PC-3 (cell line): ENCODE measurements around the gene SPOPL. TPM values are rescaled to one million over a fixed set of nuclear protein-coding genes. Genes with fewer than 3 reads are reported as not detected.
A peak's percentile ranks its signal among the peaks of the same experiment; 100 is the strongest.
"Not testable (repeated sequence)": the region's sequence is repeated elsewhere in the genome, so short reads cannot be mapped to it uniquely, and the experiment has no call there.

ENCODE experiments used
- ATAC-seq: fragments of 200-7000 bp; cut with Tn5 transposase; 2 replicates; pipeline ENCODE4 v1.9.1; 2020; ENCODE audit warnings: mild to moderate bottlenecking, moderate library complexity
- BruUV-seq: library from RNA; stranded (reverse); fragments of 400-500 nt; replicated peaks from 2 replicates; lab custom pipeline; 2021; lab: Mats Ljungman, UMichigan
- CTCF ChIA-PET: fragments of 300-600 bp; sonication (Branson Sonifier 250); formaldehyde crosslinking; loops from one replicate; lab custom pipeline; 2022; ENCODE audit warnings: antibody characterized with exemption; lab: Charles Lee
- POLR2A ChIA-PET: fragments of 300-600 bp; sonication (Branson Sonifier 250); formaldehyde crosslinking; loops from one replicate; lab custom pipeline; 2022; ENCODE audit warnings: antibody characterized with exemption; ENCODE audit not compliant: unreplicated experiment; lab: Charles Lee
- DNase-seq: peaks from one replicate; pipeline ENCODE4 v3.0.0-alpha.2; 2015
- H2AFZ ChIP-seq: fragments of 300-600 bp; sonication (generic); 2 replicates; pipeline ENCODE4 v1.6.0; 2016; ENCODE audit warnings: antibody characterized with exemption, low read length
- H3F3A ChIP-seq: fragments of 300-600 bp; sonication (generic); one replicate; pipeline ENCODE4 v1.6.0; 2017; ENCODE audit warnings: antibody characterized with exemption, low read length, control low read depth, mild to moderate bottlenecking; ENCODE audit not compliant: unreplicated experiment
- H3K27ac ChIP-seq: fragments of 300-600 bp; sonication (generic); 2 replicates; pipeline ENCODE4 v1.5.1; 2016; ENCODE audit warnings: mild to moderate bottlenecking, low read length
- H3K27me3 ChIP-seq: fragments of 300-600 bp; sonication (generic); 2 replicates; pipeline ENCODE4 v1.6.1; 2016; ENCODE audit warnings: low read length, mixed read lengths
- H3K36me3 ChIP-seq: fragments of 300-600 bp; sonication (generic); 2 replicates; pipeline ENCODE4 v1.6.1; 2016; ENCODE audit warnings: low read depth, mixed run types, low read length, mixed read lengths
- H3K4me1 ChIP-seq: fragments of 300-600 bp; sonication (generic); 2 replicates; pipeline ENCODE4 v1.5.1; 2016; ENCODE audit warnings: low read length; ENCODE audit not compliant: insufficient read depth
- H3K4me2 ChIP-seq: fragments of 300-600 bp; sonication (generic); 2 replicates; pipeline ENCODE4 v1.6.0; 2016; ENCODE audit warnings: low read length
- H3K4me3 ChIP-seq: fragments of 300-600 bp; sonication (generic); 2 replicates; pipeline ENCODE4 v1.5.1; 2016; ENCODE audit warnings: mild to moderate bottlenecking, low read length, mixed read lengths
- H3K79me2 ChIP-seq: fragments of 300-600 bp; sonication (generic); 2 replicates; pipeline ENCODE4 v1.6.1; 2017; ENCODE audit warnings: low read length, mixed read lengths
- H3K9ac ChIP-seq: fragments of 300-600 bp; sonication (generic); 2 replicates; pipeline ENCODE4 v1.6.0; 2016; ENCODE audit warnings: mild to moderate bottlenecking, low read length
- H3K9me2 ChIP-seq: fragments of 300-600 bp; sonication (generic); replicated peaks from 2 replicates; pipeline ENCODE4 v1.6.1; 2016; ENCODE audit warnings: mixed run types, low read length, mixed read lengths
- H3K9me3 ChIP-seq: fragments of 300-600 bp; sonication (generic); 2 replicates; pipeline ENCODE4 v1.6.1; 2016; ENCODE audit warnings: low read length, mixed read lengths
- H4K20me1 ChIP-seq: fragments of 300-600 bp; sonication (generic); 2 replicates; pipeline ENCODE4 v1.6.1; 2016; ENCODE audit warnings: low read length, mixed read lengths
- EZH2 ChIP-seq: fragments of 300-600 bp; sonication (generic); IDR thresholded peaks from one replicate; pipeline ENCODE4 v1.6.1; 2017; ENCODE audit warnings: antibody characterized with exemption, mild to moderate bottlenecking, low read length; ENCODE audit not compliant: unreplicated experiment
- EZH2phosphoT487 ChIP-seq: fragments of 300-600 bp; sonication (generic); IDR thresholded peaks from 2 replicates; pipeline ENCODE4 v1.6.1; 2018; ENCODE audit warnings: mild to moderate bottlenecking, antibody characterized with exemption, low read length, borderline replicate concordance
- intact Hi-C: fragments of 100-400 bp; cut with micrococcal nuclease; formaldehyde crosslinking; loops from 2 replicates; pipeline ENCODE4 v1.9.0; 2023
- total RNA-seq: library from RNA; depleted of rRNA; stranded (reverse); fragments of >200 nt; gene quantifications from 2 replicates; pipeline ENCODE4 v1.2.3, GENCODE V29; 2014
- TF ChIP-seq, protein P1 (sequence below): fragments of 300-600 bp; sonication (generic); conservative IDR thresholded peaks from 2 replicates; pipeline ENCODE4 v1.5.1; 2017; ENCODE audit warnings: antibody characterized with exemption, low read depth, mild to moderate bottlenecking, low read length

SPOPL gene
- total RNA-seq, 1 experiment from 2014 or later = 10.2 TPM

DNA sequence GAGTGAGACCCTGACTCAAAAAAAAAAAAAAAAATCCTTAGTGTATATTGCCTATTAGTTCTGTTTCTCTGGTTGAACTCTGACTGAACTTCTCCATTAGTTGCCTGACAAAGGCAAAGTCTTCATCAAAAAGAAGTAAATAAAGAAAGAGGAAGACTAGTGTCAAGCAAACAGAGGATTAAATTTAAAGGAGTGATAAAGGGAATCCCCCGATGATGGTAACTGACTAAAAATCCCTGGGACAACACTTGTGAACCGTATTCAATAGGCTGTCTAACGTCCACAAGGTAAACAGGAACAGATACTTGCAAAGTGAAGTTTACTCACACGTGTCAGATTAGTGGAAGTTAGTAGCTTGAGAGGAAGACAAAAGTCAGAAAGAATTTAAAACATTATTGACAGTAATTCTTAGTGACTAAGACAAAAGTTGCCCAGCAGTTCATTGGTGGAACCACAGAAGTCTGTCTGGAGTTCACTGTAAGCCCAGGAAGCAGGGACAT lies 26.2 kb upstream of the SPOPL start:
- no peaks in the 10 kb centered on the region for H3K9me2 ChIP-seq
- H3K4me3 ChIP-seq = no peak overlapping the region
- DNase-seq = peak; percentile 41
- no peaks in the 10 kb centered on the region for H3K36me3 ChIP-seq
- no peaks in the 10 kb centered on the region for H3K27me3 ChIP-seq
- no peak for ATAC-seq
- no peak overlapping the region for H3K27ac ChIP-seq
- TF ChIP-seq, protein P1, sequence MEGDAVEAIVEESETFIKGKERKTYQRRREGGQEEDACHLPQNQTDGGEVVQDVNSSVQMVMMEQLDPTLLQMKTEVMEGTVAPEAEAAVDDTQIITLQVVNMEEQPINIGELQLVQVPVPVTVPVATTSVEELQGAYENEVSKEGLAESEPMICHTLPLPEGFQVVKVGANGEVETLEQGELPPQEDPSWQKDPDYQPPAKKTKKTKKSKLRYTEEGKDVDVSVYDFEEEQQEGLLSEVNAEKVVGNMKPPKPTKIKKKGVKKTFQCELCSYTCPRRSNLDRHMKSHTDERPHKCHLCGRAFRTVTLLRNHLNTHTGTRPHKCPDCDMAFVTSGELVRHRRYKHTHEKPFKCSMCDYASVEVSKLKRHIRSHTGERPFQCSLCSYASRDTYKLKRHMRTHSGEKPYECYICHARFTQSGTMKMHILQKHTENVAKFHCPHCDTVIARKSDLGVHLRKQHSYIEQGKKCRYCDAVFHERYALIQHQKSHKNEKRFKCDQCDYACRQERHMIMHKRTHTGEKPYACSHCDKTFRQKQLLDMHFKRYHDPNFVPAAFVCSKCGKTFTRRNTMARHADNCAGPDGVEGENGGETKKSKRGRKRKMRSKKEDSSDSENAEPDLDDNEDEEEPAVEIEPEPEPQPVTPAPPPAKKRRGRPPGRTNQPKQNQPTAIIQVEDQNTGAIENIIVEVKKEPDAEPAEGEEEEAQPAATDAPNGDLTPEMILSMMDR = no peak
- TF ChIP-seq EZH2phosphoT487 (no peak), EZH2 (no peak)
- no peaks in the 10 kb centered on the region for H3K9me3 ChIP-seq
- no peak overlapping the region for H3K4me2 ChIP-seq
- H4K20me1 ChIP-seq = no peaks in the 10 kb centered on the region
- H3K9ac ChIP-seq = no peak overlapping the region
- no peak overlapping the region for H2AFZ ChIP-seq
- CTCF ChIA-PET = no interaction called here
- peaks cover 14% of the 10 kb centered on the region for H3K4me1 ChIP-seq
- intact Hi-C loops = no loop called here
- no peaks in the 10 kb centered on the region for H3F3A ChIP-seq
- POLR2A ChIA-PET = no interaction called here
- no peaks in the 10 kb centered on the region for H3K79me2 ChIP-seq
- BruUV-seq = no TSS peak

DNA sequence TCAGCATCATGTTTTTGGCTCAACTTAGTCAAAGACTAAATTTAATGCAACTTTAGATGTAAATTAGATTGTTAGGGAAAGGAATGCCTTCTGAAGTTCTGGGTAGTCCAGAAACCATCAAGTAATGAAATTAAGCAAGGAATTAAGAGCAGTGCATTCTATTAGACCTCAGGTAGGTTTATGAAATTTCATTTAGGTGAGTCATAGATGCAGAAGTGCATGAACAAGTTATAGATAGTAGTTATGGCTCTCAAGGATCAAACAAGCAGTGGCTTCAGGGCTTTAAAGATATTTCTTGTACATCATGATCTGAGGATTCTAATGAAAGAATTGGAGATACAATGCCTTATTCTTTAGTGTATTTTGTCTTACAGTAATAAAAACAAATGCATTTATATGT lies 25.4 kb upstream of the SPOPL start:
- intact Hi-C loops = no loop called here
- no peak overlapping the region for H3K4me2 ChIP-seq
- no peak overlapping the region for H3K4me3 ChIP-seq
- no peaks in the 10 kb centered on the region for H3K27me3 ChIP-seq
- no peaks in the 10 kb centered on the region for H3K9me3 ChIP-seq
- CTCF ChIA-PET = no interaction called here
- no peaks in the 10 kb centered on the region for H3F3A ChIP-seq
- H3K36me3 ChIP-seq = no peaks in the 10 kb centered on the region
- DNase-seq (peak; percentile 49), ATAC-seq (peak; percentile 62; the same call in 1 of the 2 replicates)
- no peaks in the 10 kb centered on the region for H4K20me1 ChIP-seq
- H3K79me2 ChIP-seq = no peaks in the 10 kb centered on the region
- no peaks in the 10 kb centered on the region for H3K9me2 ChIP-seq
- H3K4me1 ChIP-seq = peaks cover 14% of the 10 kb centered on the region
- H3K27ac ChIP-seq = no peak overlapping the region
- no TSS peak for BruUV-seq
- H2AFZ ChIP-seq = no peak overlapping the region
- TF ChIP-seq EZH2 (no peak), EZH2phosphoT487 (no peak)
- TF ChIP-seq, protein P1 = no peak
- no peak overlapping the region for H3K9ac ChIP-seq
- POLR2A ChIA-PET = no interaction called here

DNA sequence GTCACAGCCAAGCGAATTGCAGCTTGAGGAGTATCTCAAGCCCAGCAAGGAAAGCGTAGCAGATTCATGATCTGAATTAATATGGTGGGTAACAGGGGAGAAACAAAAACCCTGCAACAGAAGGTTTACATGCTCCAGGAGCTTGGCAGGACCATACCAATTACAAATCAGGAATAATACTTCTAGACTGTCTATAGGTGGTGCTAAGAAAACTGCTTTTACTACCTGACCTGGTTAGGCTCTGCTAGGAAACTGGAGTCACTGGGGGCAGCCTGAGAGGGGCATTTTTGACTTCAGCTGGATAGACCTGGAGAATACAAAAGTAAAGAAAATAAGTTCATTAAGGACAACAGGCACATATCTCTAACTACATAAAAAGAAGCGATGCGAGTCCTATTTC lies 24.6 kb upstream of the SPOPL start:
- intact Hi-C loops = no loop called here
- H3K9ac ChIP-seq = no peak overlapping the region
- no peaks in the 10 kb centered on the region for H3K9me2 ChIP-seq
- no peak for DNase-seq
- H3K27ac ChIP-seq = no peak overlapping the region
- H3K4me3 ChIP-seq = no peak overlapping the region
- no peaks in the 10 kb centered on the region for H3K36me3 ChIP-seq
- BruUV-seq = no TSS peak
- ChIA-PET CTCF (no interaction called here), POLR2A (no interaction called here)
- no peaks in the 10 kb centered on the region for H3K9me3 ChIP-seq
- H3K4me2 ChIP-seq = no peak overlapping the region
- no peaks in the 10 kb centered on the region for H3K27me3 ChIP-seq
- H3F3A ChIP-seq = no peaks in the 10 kb centered on the region
- no peaks in the 10 kb centered on the region for H4K20me1 ChIP-seq
- H2AFZ ChIP-seq = no peak overlapping the region
- no peaks in the 10 kb centered on the region for H3K79me2 ChIP-seq
- ATAC-seq = peak; percentile 50; the same call in 1 of the 2 replicates
- no peak for TF ChIP-seq EZH2phosphoT487
- TF ChIP-seq, protein P1 = peak; percentile 25
- H3K4me1 ChIP-seq = peaks cover 14% of the 10 kb centered on the region

DNA sequence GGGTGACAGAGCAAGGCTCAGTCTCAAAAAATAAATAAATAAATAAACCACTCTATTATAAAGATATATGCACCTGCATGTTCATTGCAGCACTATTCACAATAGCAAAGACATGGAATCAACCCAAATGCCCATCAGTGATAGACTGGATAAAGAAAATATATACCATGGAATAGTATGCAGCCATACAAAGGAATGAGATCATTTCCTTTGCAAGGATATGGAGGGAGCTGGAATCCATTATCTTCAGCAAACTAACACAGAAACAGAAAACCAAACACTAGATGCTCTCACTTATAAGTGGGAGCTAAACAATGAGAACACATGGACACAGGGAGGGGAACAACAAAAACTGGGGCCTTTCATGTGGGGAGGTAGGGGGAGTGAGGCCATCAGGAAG lies 18.8 kb upstream of the SPOPL start:
- H4K20me1 ChIP-seq, H3K27me3 ChIP-seq, intact Hi-C loops, H3K4me1 ChIP-seq, H3K9me3 ChIP-seq, BruUV-seq, H3F3A ChIP-seq, H3K27ac ChIP-seq, DNase-seq, POLR2A ChIA-PET, H2AFZ ChIP-seq, H3K79me2 ChIP-seq, H3K9ac ChIP-seq, H3K4me3 ChIP-seq, CTCF ChIA-PET, H3K9me2 ChIP-seq, H3K36me3 ChIP-seq, ATAC-seq, H3K4me2 ChIP-seq: not testable (repeated sequence)
